GM18502 (cell line): Measurements from ENCODE around the gene CD68.
A peak's percentile ranks its signal among the peaks of the same experiment; 100 is the strongest.

Experiments
- ATAC-seq: cut with Tn5 transposase; IDR thresholded peaks from one replicate; pipeline ENCODE4 v1.9.1; 2021; ENCODE audit warnings: mild to moderate bottlenecking; ENCODE audit not compliant: unreplicated experiment, poor library complexity

CD68 gene, protein sequence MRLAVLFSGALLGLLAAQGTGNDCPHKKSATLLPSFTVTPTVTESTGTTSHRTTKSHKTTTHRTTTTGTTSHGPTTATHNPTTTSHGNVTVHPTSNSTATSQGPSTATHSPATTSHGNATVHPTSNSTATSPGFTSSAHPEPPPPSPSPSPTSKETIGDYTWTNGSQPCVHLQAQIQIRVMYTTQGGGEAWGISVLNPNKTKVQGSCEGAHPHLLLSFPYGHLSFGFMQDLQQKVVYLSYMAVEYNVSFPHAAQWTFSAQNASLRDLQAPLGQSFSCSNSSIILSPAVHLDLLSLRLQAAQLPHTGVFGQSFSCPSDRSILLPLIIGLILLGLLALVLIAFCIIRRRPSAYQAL

DNA sequence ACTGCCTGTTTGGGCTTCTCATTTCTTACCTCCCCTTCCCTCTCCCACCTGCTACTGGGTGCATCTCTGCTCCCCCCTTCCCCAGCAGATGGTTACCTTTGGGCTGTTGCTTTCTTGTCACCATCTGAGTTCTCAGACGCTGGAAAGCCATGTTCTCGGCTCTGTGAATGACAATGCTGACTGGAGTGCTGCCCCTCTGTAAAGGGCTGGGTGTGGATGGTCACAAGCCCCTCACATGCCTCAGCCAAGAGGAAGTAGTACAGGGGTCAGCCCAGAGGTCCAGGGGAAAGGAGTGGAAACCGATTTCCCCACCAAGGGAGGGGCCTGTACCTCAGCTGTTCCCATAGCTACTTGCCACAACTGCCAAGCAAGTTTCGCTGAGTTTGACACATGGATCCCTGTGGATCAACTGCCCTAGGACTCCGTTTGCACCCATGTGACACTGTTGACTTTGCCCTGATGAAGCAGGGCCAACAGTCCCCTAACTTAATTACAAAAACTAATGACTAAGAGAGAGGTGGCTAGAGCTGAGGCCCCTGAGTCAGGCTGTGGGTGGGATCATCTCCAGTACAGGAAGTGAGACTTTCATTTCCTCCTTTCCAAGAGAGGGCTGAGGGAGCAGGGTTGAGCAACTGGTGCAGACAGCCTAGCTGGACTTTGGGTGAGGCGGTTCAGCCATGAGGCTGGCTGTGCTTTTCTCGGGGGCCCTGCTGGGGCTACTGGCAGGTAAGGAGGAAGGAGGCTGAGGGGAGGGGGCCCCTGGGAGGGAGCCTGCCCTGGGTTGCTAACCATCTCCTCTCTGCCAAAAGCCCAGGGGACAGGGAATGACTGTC, at the start of gene CD68:
CD68 (plus strand) TSS at position 638 of the 833 bp plus-strand sequence; CDS start at position 678, 40 bp downstream.
- no peak for ATAC-seq

DNA sequence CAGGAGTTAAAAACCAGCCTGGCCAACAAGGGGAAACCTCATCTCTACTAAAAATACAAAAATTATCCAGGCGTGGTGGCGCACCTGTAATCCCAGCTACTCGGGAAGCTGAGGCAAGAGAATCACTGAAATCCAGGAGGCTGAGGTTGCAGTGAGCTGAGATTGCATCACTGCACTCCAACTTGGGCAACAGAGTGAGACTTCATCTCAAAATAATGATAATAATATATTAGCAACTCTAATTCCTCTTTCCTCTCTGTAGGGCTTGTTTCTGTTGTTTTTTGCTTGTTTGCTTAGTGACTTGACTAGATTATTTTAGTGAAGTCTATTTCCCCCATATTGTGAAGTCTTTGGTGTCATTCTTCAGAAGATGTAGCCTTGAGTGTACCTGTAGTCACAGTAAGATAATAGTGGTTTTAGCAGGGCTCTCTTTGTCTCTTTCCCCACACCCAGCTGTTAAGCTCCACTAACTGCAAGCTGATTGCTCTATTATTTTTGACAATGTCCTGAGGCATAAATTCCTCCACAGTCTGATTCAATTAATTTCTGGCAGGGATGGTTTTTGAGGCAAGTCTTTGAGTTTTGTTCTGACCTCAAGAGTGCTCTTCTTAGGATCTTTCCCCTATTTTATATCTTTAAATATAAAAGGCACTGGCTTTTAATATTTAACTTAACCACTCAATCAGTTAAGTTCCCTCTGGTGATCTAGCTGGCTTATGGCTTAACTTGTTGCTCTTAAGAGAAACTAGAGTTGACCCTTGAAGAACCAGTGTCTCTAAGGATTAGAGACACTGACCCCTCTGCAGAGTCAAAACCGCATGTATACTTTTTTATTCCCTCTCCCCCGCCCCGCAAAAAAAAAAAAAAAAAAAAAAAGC, 49.2 kb upstream of the CD68 start:
- no peak for ATAC-seq

DNA sequence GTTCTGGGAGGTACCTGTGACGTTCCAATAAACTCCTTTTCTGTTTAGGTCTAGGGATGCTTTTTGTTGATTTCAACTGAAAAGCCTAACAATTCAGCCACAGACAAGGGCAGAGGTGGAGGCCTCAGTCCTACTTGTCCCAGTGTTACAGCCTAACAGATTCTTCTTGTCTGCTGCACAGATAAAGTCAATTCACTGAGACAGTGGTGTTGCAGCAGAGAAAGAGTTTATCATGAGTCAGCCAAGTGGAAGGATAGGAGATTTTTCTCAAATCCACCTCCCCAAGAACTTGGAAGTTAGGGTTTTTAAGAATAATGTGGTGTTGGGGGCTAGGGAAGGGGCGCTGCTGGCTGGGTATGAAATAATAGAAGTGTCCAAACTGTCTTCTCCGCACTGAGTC, 41.4 kb upstream of the CD68 start:
- ATAC-seq: no peak

DNA sequence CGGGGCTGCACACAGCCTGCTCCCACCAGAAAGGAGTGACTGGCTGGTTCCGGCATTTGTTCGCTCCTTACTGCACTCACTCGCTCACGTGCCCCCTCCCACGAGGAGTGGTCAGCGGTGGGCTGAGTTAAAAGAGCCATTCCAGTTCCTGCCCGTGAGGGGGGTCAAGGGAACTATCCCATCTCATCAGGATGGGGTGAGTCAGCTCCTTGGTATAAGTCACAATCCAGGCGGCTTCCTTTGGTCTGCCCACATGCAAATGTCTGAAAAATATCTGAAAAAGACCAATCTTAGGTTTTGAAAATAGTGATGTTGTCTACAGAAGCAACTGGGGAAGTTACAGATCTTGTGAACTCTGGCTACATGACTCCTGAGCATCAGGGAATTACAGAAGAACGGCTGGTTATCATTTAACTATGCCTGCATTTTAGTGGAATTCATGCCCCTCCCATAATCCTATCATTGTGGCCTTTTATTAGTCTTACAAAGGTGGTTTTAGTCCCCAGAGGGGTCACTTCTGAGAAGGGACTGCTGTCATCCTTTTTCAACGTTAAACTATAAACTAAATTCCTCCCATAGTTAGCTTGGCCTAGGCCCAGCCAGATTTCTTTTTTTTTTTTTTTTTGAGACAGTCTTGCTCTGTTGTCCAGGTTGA, 40.4 kb upstream of the CD68 start:
- no peak for ATAC-seq

DNA sequence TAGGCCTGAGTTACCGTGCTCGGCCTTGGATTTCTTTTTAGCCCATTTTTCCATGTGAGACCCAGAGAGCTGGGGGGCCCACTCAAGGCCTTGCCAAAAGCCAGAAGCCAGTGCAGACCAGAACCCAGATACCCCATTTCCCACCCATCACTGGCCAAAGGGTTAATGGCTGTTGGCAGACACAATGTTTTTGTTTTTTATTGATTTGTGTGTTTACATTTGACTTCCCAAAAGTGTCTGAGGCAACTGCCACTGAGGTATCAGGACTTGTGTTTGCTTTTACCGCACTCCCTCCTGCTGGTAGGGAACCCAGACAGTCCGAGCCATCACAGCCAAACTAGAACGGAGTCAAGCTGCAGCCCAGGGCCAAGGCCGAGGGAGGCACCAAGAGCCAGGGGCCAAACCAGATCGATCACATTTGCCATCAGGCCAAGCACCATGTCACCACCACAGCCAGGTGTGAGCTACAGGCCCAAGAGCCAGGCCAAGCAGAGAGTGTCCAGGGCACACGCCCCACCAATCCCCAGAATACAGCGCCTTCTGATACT, 38.3 kb upstream of the CD68 start:
- no peak for ATAC-seq

DNA sequence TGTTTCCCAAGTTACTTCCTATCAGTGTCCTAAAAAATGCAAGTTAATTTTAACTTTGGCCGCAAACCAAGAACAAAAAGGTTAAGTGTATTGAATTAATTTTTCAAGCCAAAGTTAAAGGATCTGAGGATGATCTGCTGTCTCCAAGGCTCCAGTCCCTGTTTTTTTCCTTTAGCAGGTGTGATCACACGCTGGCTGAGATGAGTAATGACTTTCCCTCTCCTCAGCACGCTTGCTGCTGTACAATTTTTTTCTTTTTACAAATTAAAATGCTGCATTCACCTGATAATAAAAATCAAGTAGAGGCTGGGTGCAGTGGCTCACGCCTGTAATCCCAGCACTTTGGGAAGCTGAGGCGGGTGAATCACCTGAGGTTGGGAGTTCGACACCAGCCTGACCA, 34.5 kb upstream of the CD68 start:
- ATAC-seq: no peak

DNA sequence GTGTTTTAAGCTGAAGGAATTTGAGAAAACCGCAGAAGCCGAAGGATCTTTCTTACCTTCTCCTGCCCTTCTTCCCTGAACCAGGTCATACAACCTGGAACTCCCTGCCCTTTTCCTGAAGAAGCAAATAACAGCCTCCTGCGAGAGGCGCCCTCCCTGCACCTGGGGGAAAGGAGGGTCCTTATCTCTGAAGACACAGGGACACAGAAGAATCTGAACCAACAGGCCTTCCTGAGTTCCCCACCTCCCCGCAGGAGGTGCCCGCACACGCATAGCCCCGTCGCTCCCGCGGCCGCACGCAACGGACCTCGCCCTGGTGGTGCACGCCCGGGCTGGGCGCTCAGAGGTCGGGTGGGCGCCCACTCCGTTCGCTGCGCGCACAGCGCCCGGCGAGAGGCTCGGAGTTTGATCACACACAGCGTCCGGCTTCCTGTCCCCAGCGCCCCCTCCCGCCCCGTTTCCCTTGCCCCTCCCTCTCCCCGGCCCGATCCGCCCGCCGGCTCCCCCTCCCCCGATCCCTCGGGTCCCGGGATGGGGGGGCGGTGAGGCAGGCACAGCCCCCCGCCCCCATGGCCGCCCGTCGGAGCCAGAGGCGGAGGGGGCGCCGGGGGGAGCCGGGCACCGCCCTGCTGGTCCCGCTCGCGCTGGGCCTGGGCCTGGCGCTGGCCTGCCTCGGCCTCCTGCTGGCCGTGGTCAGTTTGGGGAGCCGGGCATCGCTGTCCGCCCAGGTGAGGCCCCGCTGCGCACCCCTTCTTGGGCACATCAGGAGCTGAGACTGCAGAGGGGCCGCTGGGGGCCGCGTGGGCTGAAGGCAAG, 30.6 kb upstream of the CD68 start, which contains the start of gene TNFSF12:
TNFSF12 (plus strand) TSS at position 474 of the 816 bp plus-strand sequence; CDS start at position 570, 96 bp downstream.
- ATAC-seq: no peak

DNA sequence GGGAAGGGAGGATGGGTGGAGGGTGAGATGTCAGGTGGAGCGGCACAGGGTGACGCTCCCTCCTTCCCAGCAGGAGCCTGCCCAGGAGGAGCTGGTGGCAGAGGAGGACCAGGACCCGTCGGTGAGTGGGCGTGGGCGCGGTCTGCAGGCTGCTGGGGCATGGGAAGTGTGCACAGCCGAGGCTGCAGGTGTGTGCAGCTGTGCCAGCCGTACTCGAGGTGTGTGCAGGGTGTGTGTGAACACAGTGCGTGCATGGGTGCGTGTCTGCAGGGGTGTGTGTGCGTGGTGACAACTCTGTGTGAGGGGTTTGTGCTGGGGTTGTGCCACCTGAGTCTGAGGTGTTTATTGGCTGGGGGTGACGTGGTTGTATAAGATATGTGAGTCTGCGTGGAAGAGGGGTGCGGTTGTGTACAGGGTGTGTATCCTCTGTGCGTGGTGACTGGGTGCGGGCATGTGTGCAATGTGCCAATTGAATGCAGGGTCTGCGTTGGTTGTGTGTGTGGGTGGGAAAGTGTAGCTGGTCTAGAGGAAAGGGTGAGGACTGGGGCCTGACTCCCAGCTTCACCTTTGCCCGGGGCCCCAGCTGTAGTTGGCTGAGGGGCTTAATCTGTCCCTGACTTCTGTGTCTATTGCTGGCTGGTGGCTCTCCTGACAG, 29.9 kb upstream of the CD68 start:
- ATAC-seq: no peak

DNA sequence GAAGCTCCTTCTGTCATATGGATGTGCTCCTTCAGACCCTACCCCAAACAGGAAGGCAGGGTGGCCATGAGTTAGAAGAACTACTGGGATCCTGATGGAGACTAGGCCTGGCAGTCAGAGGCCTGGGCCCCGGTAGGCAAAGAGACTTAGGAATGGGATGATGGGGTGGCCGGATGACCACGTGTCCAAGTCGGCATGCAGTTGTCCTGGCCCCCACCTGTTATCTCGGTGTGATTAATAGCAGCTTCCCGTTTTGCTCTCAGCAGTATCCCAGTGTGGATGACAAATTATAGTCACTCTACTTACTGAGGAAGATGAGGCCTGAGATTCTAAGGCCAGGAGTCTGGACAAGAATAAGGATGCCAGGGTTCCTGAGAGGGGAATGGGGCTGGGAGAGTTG, 29.1 kb upstream of the CD68 start:
- no peak for ATAC-seq

DNA sequence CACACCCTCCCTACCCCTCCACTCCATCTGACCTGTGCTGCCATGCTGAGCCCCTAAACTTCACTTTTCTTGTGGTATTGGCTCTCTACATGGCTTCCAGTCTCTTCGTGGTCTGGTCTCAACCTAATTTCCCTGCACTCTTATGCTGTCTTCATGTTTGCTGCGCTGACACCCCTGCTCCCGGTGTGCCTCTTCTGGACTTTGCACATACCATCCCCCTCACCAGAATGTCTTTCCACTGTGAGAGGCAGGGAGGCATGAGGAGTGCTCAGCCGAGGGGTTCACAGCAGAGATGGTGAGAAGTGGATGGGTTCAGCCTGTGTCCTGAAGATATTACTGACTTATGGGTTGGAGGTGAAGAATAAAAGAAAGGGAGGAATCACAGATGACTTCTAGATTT, 28.0 kb upstream of the CD68 start:
- no peak for ATAC-seq

DNA sequence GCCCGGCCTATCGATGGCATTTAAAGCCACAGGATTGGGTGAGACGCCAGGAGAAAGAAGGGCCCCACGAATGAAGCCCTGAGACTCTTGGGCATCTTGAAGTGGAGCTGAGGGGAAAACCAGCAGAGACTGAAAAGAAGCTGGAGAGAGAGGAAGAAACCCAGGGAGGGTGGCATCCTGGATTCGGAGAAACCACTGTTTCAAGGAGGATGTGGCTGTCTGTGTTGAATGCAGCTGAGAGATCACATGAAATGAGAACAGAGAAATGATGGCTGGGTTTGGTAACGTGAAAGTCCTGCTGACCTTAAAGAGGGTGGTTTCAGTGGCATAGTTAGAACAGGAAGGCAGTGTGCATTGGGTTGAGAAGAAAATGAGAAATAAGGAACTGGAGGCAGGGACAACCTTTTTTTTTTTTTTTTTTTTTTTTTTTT, 26.8 kb upstream of the CD68 start:
- ATAC-seq: peak; percentile 68

DNA sequence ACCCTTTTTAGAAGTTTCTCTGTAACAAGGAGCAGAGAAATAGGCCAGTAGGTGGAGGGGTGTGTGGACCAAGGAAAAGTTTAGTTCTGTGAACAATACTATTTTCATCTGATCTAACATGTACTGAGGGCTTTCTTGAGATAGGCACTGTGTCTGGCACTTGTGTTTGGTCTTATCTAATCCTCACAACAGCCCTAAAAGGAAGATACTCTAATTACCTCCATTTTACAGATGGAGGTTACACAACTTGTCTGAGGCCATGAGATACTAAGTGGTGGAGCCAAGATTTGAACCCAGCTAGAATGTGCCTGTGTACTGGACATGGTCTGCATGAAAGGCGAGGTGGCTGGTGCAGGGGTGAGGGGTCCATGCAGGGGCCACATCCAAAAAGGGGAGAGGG, 26.1 kb upstream of the CD68 start:
- no peak for ATAC-seq

DNA sequence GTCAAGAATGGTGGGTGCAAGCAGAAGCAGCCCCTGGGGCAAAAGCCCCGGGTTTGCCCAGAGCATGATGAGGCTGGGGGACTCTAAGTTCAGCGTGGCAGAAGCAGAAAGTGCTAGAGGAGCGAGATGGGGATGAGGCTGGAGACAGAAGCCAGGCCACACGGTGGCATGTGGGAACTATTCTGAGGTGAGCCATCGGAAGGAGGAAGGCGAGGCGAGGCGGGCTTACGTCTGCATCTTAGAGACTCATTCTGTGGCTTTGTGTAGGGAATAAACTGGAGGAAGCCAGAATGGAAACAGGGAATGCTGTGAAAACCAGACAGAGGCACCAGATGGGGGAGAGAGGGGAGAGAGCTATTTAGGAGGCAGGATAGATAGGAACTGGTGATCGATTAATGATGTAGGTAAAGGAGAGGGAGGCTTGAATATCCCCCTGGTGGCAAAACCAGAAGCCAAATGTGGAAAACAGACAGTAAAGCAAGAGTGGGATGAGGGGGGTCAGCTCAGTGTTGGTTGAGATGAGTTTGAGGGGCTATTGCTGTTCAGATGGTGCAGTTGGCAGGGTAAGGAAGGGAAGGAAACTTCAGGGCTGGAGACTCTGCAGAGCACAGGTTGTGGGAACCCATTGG, 24.0 kb upstream of the CD68 start:
- ATAC-seq: no peak

DNA sequence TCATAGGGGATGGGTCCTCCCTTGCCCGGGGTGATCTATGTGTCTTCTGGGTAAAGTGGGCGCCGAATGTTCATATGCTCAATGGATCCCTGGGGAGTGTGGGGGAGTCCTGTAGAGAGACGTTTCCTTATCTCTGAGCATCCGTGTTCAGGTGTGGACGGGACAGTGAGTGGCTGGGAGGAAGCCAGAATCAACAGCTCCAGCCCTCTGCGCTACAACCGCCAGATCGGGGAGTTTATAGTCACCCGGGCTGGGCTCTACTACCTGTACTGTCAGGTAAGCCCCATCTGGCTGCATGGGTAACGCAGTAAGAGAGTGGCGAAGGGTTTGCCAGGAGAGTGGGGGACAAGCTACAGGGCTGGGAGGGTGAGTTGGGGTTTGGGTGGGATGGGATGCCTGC, 22.8 kb upstream of the CD68 start:
- ATAC-seq: no peak

DNA sequence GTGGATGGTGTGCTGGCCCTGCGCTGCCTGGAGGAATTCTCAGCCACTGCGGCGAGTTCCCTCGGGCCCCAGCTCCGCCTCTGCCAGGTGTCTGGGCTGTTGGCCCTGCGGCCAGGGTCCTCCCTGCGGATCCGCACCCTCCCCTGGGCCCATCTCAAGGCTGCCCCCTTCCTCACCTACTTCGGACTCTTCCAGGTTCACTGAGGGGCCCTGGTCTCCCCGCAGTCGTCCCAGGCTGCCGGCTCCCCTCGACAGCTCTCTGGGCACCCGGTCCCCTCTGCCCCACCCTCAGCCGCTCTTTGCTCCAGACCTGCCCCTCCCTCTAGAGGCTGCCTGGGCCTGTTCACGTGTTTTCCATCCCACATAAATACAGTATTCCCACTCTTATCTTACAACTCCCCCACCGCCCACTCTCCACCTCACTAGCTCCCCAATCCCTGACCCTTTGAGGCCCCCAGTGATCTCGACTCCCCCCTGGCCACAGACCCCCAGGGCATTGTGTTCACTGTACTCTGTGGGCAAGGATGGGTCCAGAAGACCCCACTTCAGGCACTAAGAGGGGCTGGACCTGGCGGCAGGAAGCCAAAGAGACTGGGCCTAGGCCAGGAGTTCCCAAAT, 22.2 kb upstream of the CD68 start:
- no peak for ATAC-seq

DNA sequence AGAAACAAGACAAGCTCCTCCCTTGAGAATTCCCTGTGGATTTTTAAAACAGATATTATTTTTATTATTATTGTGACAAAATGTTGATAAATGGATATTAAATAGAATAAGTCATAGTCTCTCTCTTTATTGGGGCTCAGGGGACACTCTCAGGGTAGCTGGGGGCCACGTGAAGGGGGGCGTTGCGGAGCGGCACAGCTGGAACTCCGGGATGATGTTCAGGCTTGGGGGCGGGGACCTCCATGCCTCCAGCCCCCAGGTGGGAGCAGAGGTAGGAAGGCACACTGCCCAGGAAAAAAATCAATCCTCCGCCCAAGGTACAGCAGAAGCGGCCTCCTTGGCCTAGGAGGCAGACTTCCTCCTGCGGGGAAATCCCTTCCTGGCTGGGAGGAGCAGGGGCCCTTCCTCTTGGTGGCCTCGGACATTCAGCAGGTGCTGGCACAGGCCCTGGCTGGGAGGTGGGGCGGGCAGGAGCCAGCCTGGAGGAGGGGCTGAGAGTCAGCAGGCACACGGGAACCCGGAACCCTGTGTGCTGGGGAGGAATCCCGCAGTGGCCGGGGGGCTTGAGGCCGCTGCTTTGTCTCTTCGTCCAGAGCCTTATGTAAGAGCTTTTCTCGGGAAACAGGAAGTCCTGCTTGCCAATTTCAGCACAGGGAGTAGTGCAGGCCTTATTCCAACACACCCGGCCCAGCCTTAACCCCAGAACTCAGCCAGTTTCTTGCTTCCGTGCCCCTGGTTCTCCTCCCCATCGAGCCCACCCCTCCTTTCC, 21.5 kb upstream of the CD68 start:
- ATAC-seq: no peak
